Mesendoderm (in vitro differentiated cells): ENCODE results near the gene MCF2L.

ENCODE experiments used
- DNase-seq: peaks from one replicate; pipeline ENCODE4 v3.0.0; 2013
- H2AK5ac ChIP-seq: 2 replicates; pipeline ENCODE4 v1.6.1; 2013; ENCODE audit warnings: low read length, inconsistent platforms
- H2BK120ac ChIP-seq: 2 replicates; pipeline ENCODE4 v1.6.1; 2013; ENCODE audit warnings: low read depth, mild to moderate bottlenecking, low read length, moderate library complexity, mixed read lengths
- H2BK15ac ChIP-seq: replicated peaks from 2 replicates; pipeline ENCODE4 v1.6.1; 2013; ENCODE audit warnings: low read depth, mild to moderate bottlenecking, moderate library complexity
- H2BK5ac ChIP-seq: 2 replicates; pipeline ENCODE4 v1.6.1; 2013; ENCODE audit warnings: low read length, inconsistent platforms
- H3K18ac ChIP-seq: 2 replicates; pipeline ENCODE4 v1.6.1; 2013; ENCODE audit warnings: mild to moderate bottlenecking, low read length, mixed read lengths
- H3K23ac ChIP-seq: one replicate; pipeline ENCODE4 v1.6.1; 2013; ENCODE audit warnings: low read length
- H3K27ac ChIP-seq: 2 replicates; pipeline ENCODE4 v1.5.1; 2013; ENCODE audit warnings: low read depth, mild to moderate bottlenecking, inconsistent platforms, low read length, moderate library complexity
- H3K27me3 ChIP-seq: 2 replicates; pipeline ENCODE4 v1.6.1; 2013; ENCODE audit warnings: low read length, control low read depth, mild to moderate bottlenecking, inconsistent platforms; ENCODE audit not compliant: insufficient read depth, poor library complexity
- H3K36me3 ChIP-seq: 2 replicates; pipeline ENCODE4 v1.6.1; 2013; ENCODE audit warnings: low read length, inconsistent platforms; ENCODE audit not compliant: control insufficient read depth, insufficient read depth
- H3K4ac ChIP-seq: one replicate; pipeline ENCODE4 v1.6.1; 2013; ENCODE audit warnings: low read depth, mild to moderate bottlenecking, low read length, moderate library complexity
- H3K4me1 ChIP-seq: 2 replicates; pipeline ENCODE4 v1.6.1; 2013; ENCODE audit warnings: low read depth, low read length, inconsistent platforms; ENCODE audit not compliant: control insufficient read depth
- H3K4me2 ChIP-seq: 2 replicates; pipeline ENCODE4 v1.6.1; 2013; ENCODE audit warnings: low read length
- H3K4me3 ChIP-seq: 2 replicates; pipeline ENCODE4 v1.5.1; 2013; ENCODE audit warnings: mild to moderate bottlenecking, low read length
- H3K56ac ChIP-seq: one replicate; pipeline ENCODE4 v1.6.1; 2013; ENCODE audit warnings: low read length
- H3K79me1 ChIP-seq: 2 replicates; pipeline ENCODE4 v1.6.1; 2013; ENCODE audit warnings: low read length, inconsistent platforms
- H3K79me2 ChIP-seq: 2 replicates; pipeline ENCODE4 v1.6.1; 2013; ENCODE audit warnings: mild to moderate bottlenecking, low read length; ENCODE audit not compliant: control insufficient read depth, insufficient read depth
- H3K9ac ChIP-seq: 2 replicates; pipeline ENCODE4 v1.6.1; 2013; ENCODE audit warnings: low read length, inconsistent platforms
- H4K5ac ChIP-seq: one replicate; pipeline ENCODE4 v1.6.1; 2013; ENCODE audit warnings: low read length
- H4K8ac ChIP-seq: one replicate; pipeline ENCODE4 v1.6.1; 2013; ENCODE audit warnings: low read depth, mild to moderate bottlenecking, control low read depth, low read length, moderate library complexity
- WGBS: extraction: QIAGEN DNeasy Blood & Tissue Kit; methylation state at CpG from one replicate; pipeline ENCODE4 v1.1.7; 2013; ENCODE audit warnings: low lambda C conversion rate, missing lambda C conversion rate; ENCODE audit not compliant: insufficient coverage; ENCODE audit errors: extremely low coverage; 5-methylcytosine and 5-hydroxymethylcytosine counted together

MCF2L gene

GRCh38 chr13:113036401-113036800 is 67.4 kb downstream of the MCF2L start:
- no peak overlapping the region for H3K18ac ChIP-seq
- H3K27me3 ChIP-seq: no peaks in the 10 kb centered on the region
- H2AK5ac ChIP-seq: no peak overlapping the region
- no peak overlapping the region for H4K5ac ChIP-seq
- no peak overlapping the region for H3K56ac ChIP-seq
- H2BK15ac ChIP-seq: no peak overlapping the region
- WGBS: no CpG with 5 or more reads among the region's 14 CpGs
- DNase-seq: no peak
- no peak overlapping the region for H4K8ac ChIP-seq
- H2BK5ac ChIP-seq: no peak overlapping the region
- H3K4me2 ChIP-seq: no peak overlapping the region
- no peaks in the 10 kb centered on the region for H3K36me3 ChIP-seq
- H2BK120ac ChIP-seq: no peak overlapping the region
- no peaks in the 10 kb centered on the region for H3K79me2 ChIP-seq
- no peak overlapping the region for H3K27ac ChIP-seq
- H3K4me3 ChIP-seq: no peak overlapping the region
- no peak overlapping the region for H3K9ac ChIP-seq
- no peaks in the 10 kb centered on the region for H3K4me1 ChIP-seq
- H3K79me1 ChIP-seq: no peaks in the 10 kb centered on the region
- H3K23ac ChIP-seq: no peak overlapping the region
- H3K4ac ChIP-seq: no peak overlapping the region

GRCh38 chr13:113040031-113040430 is 71.0 kb downstream of the MCF2L start:
- Histone ChIP-seq H3K9ac (no peak overlapping the region), H3K23ac (no peak overlapping the region), H3K4me2 (no peak overlapping the region), H3K4ac (no peak overlapping the region), H2BK15ac (no peak overlapping the region), H2AK5ac (no peak overlapping the region), H3K56ac (no peak overlapping the region), H3K79me2 (no peaks in the 10 kb centered on the region), H3K36me3 (no peaks in the 10 kb centered on the region), H3K27me3 (no peaks in the 10 kb centered on the region), H3K18ac (no peak overlapping the region), H3K4me1 (no peaks in the 10 kb centered on the region), H3K27ac (no peak overlapping the region), H2BK120ac (no peak overlapping the region), H2BK5ac (no peak overlapping the region), H3K4me3 (no peak overlapping the region), H3K79me1 (no peaks in the 10 kb centered on the region), H4K5ac (no peak overlapping the region), H4K8ac (no peak overlapping the region)
- no CpG with 5 or more reads among the region's 8 CpGs for WGBS
- DNase-seq: no peak

GRCh38 chr13:113040597-113041292 is 71.7 kb downstream of the MCF2L start:
- Histone ChIP-seq H3K4ac (no peak overlapping the region), H3K56ac (no peak overlapping the region), H3K4me3 (no peak overlapping the region), H4K5ac (no peak overlapping the region), H2BK15ac (no peak overlapping the region), H3K79me2 (no peaks in the 10 kb centered on the region), H2BK120ac (no peak overlapping the region), H3K79me1 (no peaks in the 10 kb centered on the region), H3K9ac (no peak overlapping the region), H2AK5ac (no peak overlapping the region), H3K4me2 (no peak overlapping the region), H2BK5ac (no peak overlapping the region), H3K4me1 (no peaks in the 10 kb centered on the region), H3K18ac (no peak overlapping the region), H3K36me3 (no peaks in the 10 kb centered on the region), H3K23ac (no peak overlapping the region), H3K27me3 (no peaks in the 10 kb centered on the region), H3K27ac (no peak overlapping the region), H4K8ac (no peak overlapping the region)
- no CpG with 5 or more reads among the region's 13 CpGs for WGBS
- no peak for DNase-seq

- Histone ChIP-seq H3K23ac (no peak overlapping the region), H3K79me1 (no peaks in the 10 kb centered on the region), H4K8ac (no peak overlapping the region), H4K5ac (no peak overlapping the region), H3K4ac (no peak overlapping the region), H2AK5ac (no peak overlapping the region), H2BK5ac (no peak overlapping the region), H3K36me3 (no peaks in the 10 kb centered on the region), H3K27me3 (no peaks in the 10 kb centered on the region), H3K4me3 (no peak overlapping the region), H3K56ac (no peak overlapping the region), H3K27ac (no peak overlapping the region), H2BK15ac (no peak overlapping the region), H3K4me2 (no peak overlapping the region), H3K9ac (no peak overlapping the region), H3K4me1 (no peaks in the 10 kb centered on the region), H3K18ac (no peak overlapping the region), H2BK120ac (no peak overlapping the region), H3K79me2 (no peaks in the 10 kb centered on the region)
- DNase-seq: no peak
- WGBS: no CpG with 5 or more reads among the region's 11 CpGs
Observed at GRCh38 chr13:113041293-113041690, 72.3 kb downstream of the MCF2L start.

- Histone ChIP-seq H3K79me1 (no peaks in the 10 kb centered on the region), H3K4me1 (no peaks in the 10 kb centered on the region), H3K79me2 (no peaks in the 10 kb centered on the region), H3K4me3 (no peak overlapping the region), H4K8ac (no peak overlapping the region), H2BK15ac (no peak overlapping the region), H3K27ac (no peak overlapping the region), H3K56ac (no peak overlapping the region), H3K27me3 (no peaks in the 10 kb centered on the region), H2BK5ac (no peak overlapping the region), H3K36me3 (no peaks in the 10 kb centered on the region), H3K4me2 (no peak overlapping the region), H2AK5ac (no peak overlapping the region), H3K18ac (no peak overlapping the region), H2BK120ac (no peak overlapping the region), H3K9ac (no peak overlapping the region), H3K23ac (no peak overlapping the region), H4K5ac (no peak overlapping the region), H3K4ac (no peak overlapping the region)
- DNase-seq: no peak
- WGBS: no CpG with 5 or more reads among the region's 15 CpGs
Observed at GRCh38 chr13:113041896-113042295, 72.9 kb downstream of the MCF2L start.

- no peak overlapping the region for H3K27ac ChIP-seq
- H2AK5ac ChIP-seq: no peak overlapping the region
- no peak overlapping the region for H3K18ac ChIP-seq
- H2BK5ac ChIP-seq: no peak overlapping the region
- no peaks in the 10 kb centered on the region for H3K4me1 ChIP-seq
- H4K5ac ChIP-seq: no peak overlapping the region
- DNase-seq: no peak
- H3K9ac ChIP-seq: no peak overlapping the region
- no peak overlapping the region for H4K8ac ChIP-seq
- H3K27me3 ChIP-seq: no peaks in the 10 kb centered on the region
- no CpG with 5 or more reads among the region's 20 CpGs for WGBS
- no peaks in the 10 kb centered on the region for H3K79me2 ChIP-seq
- H2BK15ac ChIP-seq: no peak overlapping the region
- no peak overlapping the region for H2BK120ac ChIP-seq
- no peak overlapping the region for H3K23ac ChIP-seq
- no peaks in the 10 kb centered on the region for H3K79me1 ChIP-seq
- H3K4ac ChIP-seq: no peak overlapping the region
- no peak overlapping the region for H3K4me3 ChIP-seq
- no peak overlapping the region for H3K4me2 ChIP-seq
- H3K56ac ChIP-seq: no peak overlapping the region
- no peaks in the 10 kb centered on the region for H3K36me3 ChIP-seq
Observed at GRCh38 chr13:113042456-113042855, 73.4 kb downstream of the MCF2L start.
